GM12878 (cell line): ENCODE data around the gene DNMT3L. TPM values are rescaled to one million over a fixed set of nuclear protein-coding genes. Genes with fewer than 3 reads are reported as not detected.

Experiments used
- ATAC-seq: fragments of 200-7000 bp; cut with Tn5 transposase; 3 replicates; pipeline ENCODE4 v1.9.1; 2020; ENCODE audit warnings: mild to moderate bottlenecking, moderate library complexity
- BruUV-seq: library from RNA; stranded (reverse); fragments of 400-500 nt; replicated peaks from 2 replicates; lab custom pipeline; 2021; lab: Mats Ljungman, UMichigan
- CTCF ChIA-PET: fragments of 300-600 bp; sonication (Branson Sonifier 250); formaldehyde crosslinking; extraction: SDS; loops from one replicate; lab custom pipeline; 2021; ENCODE audit warnings: inconsistent platforms; lab: Yijun Ruan, JAX
- POLR2A ChIA-PET: fragments of 350-600 bp; formaldehyde crosslinking; extraction: SDS; loops from one replicate; lab custom pipeline; 2021; ENCODE audit warnings: inconsistent platforms; lab: Charles Lee
- RAD21 ChIA-PET: fragments of 300-600 bp; sonication (Branson Sonifier 250); formaldehyde crosslinking; loops from one replicate; lab custom pipeline; 2023; ENCODE audit warnings: antibody characterized with exemption; ENCODE audit not compliant: unreplicated experiment; lab: Charles Lee
- SMC1A ChIA-PET: fragments of 300-600 bp; sonication (Branson Sonifier 250); formaldehyde crosslinking; loops from one replicate; lab custom pipeline; 2023; ENCODE audit not compliant: unreplicated experiment, uncharacterized antibody; lab: Charles Lee
- DNase-seq: peaks from one replicate; pipeline ENCODE4 v3.0.0-alpha.2; 2011; ENCODE audit warnings: low read depth, low spot score
- FAIRE-seq: peaks from 3 replicates; lab custom pipeline; 2011; peaks lifted over from hg19 to GRCh38; lab: Jason Lieb, UNC
- H2AFZ ChIP-seq: 2 replicates; pipeline ENCODE4 v1.6.0; 2011; ENCODE audit warnings: low read depth, low read length, control low read depth; ENCODE audit not compliant: control insufficient read depth
- H3K27ac ChIP-seq: 2 replicates; pipeline ENCODE4 v1.5.1; 2011; ENCODE audit warnings: control low read depth; ENCODE audit not compliant: control insufficient read depth, insufficient read depth
- H3K27me3 ChIP-seq, 2 experiments: replicated peaks in 1 of 2; 2 replicates each; pipeline versions ENCODE4 v1.6.0 to v1.6.1; 2011; ENCODE audit warnings: low read length in 1 of 2; ENCODE audit not compliant: control insufficient read depth in 2 of 2, insufficient read depth in 2 of 2
- H3K36me3 ChIP-seq, 2 experiments: 2 replicates each; pipeline ENCODE4 v1.5.1; 2011; ENCODE audit warnings: low read length in 1 of 2; ENCODE audit not compliant: control insufficient read depth in 2 of 2, insufficient read depth in 2 of 2
- H3K4me1 ChIP-seq: 2 replicates; pipeline ENCODE4 v1.6.1; 2011; ENCODE audit warnings: mild to moderate bottlenecking, low read length, moderate library complexity, mixed read lengths; ENCODE audit not compliant: control insufficient read depth, insufficient read depth
- H3K4me2 ChIP-seq: 2 replicates; pipeline ENCODE4 v1.6.0; 2011; ENCODE audit warnings: control low read depth; ENCODE audit not compliant: control insufficient read depth, insufficient read depth
- H3K4me3 ChIP-seq: fragments of 200-600 bp; sonication (generic); 2 replicates; pipeline ENCODE4 v1.5.1; 2016
- H3K79me2 ChIP-seq: 2 replicates; pipeline ENCODE4 v1.6.0; 2011; ENCODE audit warnings: low read length; ENCODE audit not compliant: control insufficient read depth, insufficient read depth
- H3K9ac ChIP-seq: 2 replicates; pipeline ENCODE4 v1.8.0; 2011; ENCODE audit warnings: low read length, control low read depth, mixed read lengths; ENCODE audit not compliant: control insufficient read depth, insufficient read depth
- H3K9me3 ChIP-seq: replicated peaks from 3 replicates; pipeline ENCODE4 v1.5.1; 2011; ENCODE audit warnings: mild to moderate bottlenecking, low read length; ENCODE audit not compliant: control insufficient read depth, insufficient read depth
- H4K20me1 ChIP-seq: 2 replicates; pipeline ENCODE4 v1.6.0; 2011; ENCODE audit not compliant: control insufficient read depth, insufficient read depth
- CHD2 ChIP-seq: IDR thresholded peaks from 2 replicates; pipeline ENCODE4 v1.6.1; 2011; ENCODE audit warnings: low read depth, low read length, improper control_type of control experiment, borderline replicate concordance
- ESRRA ChIP-seq: IDR thresholded peaks from 2 replicates; pipeline ENCODE4 v1.6.1; 2012; ENCODE audit warnings: mild to moderate bottlenecking, low read length, improper control_type of control experiment
- HDAC6 ChIP-seq: fragments of 200-600 bp; sonication (generic); IDR thresholded peaks from one replicate; pipeline ENCODE4 v1.8.0; 2017; ENCODE audit warnings: antibody characterized with exemption; ENCODE audit not compliant: unreplicated experiment
- KLF5 ChIP-seq: fragments of 450-650 bp; IDR thresholded peaks from 2 replicates; pipeline ENCODE4 v1.6.1; 2014; ENCODE audit warnings: mild to moderate bottlenecking; ENCODE audit not compliant: partially characterized antibody
- TARDBP ChIP-seq: IDR thresholded peaks from 2 replicates; pipeline ENCODE4 v1.6.1; 2016; ENCODE audit warnings: borderline replicate concordance
- TBL1XR1 ChIP-seq: IDR thresholded peaks from 2 replicates; pipeline ENCODE4 v1.6.1; 2012; ENCODE audit warnings: low read depth, low read length, improper control_type of control experiment
- WRNIP1 ChIP-seq: IDR thresholded peaks from 2 replicates; pipeline ENCODE4 v1.6.1; 2011; ENCODE audit warnings: low read depth, low read length, improper control_type of control experiment, borderline replicate concordance
- WGBS: methylation state at CpG from one replicate; pipeline ENCODE4 v1.1.6; 2016; ENCODE audit warnings: low lambda C conversion rate; ENCODE audit not compliant: insufficient replicate concordance, insufficient coverage; ENCODE audit errors: missing lambda C conversion rate; 5-methylcytosine and 5-hydroxymethylcytosine counted together
- in situ Hi-C: fragments of 300-500 bp; cut with MboI; formaldehyde crosslinking; loops from 9 replicates; pipeline ENCODE4 v1.14.3; 2018; ENCODE audit warnings: mixed read lengths
- intact Hi-C: fragments of 100-400 bp; cut with micrococcal nuclease; formaldehyde crosslinking; loops from one replicate; pipeline ENCODE4 v1.14.2; 2022; ENCODE audit not compliant: unreplicated experiment
- polyA plus RNA-seq, 11 experiments: library from polyadenylated mRNA; depleted of rRNA in 4 of 11; unstranded in 6 of 11; stranded (reverse) in 5 of 11; fragments of >200 nt; fragmentation: Nextera tagmentation in 4 of 11; fragmentation: Illumina TruSeq in 1 of 11; extraction: Ambion mirVana in 4 of 11; extraction: Trizol in 1 of 11; gene quantifications; 1 replicate in 1 of 11; 2 replicates in 10 of 11; pipeline versions ENCODE4 v1.2.1 to v1.2.3, GENCODE V29; 2011 to 2016; ENCODE audit warnings: inconsistent platforms in 2 of 11, missing spikeins in 2 of 11, low read depth in 1 of 11
- total RNA-seq, 4 experiments: library from RNA; depleted of rRNA in 3 of 4; stranded (reverse); fragments of >200 nt in 3 of 4; fragmentation: Illumina TruSeq in 1 of 4; extraction: Trizol in 1 of 4; gene quantifications; 2 replicates each; pipeline versions ENCODE4 v1.2.1 to v1.2.3, GENCODE V29; 2013 to 2021
- TF ChIP-seq, protein P1 (sequence below): IDR thresholded peaks from 2 replicates; pipeline ENCODE4 v1.6.1; 2011; ENCODE audit warnings: borderline replicate concordance, low read depth, mild to moderate bottlenecking, moderate library complexity, low read length; ENCODE audit not compliant: insufficient read depth, poor library complexity, severe bottlenecking
- TF ChIP-seq, protein P2 (sequence below): IDR thresholded peaks from 2 replicates; pipeline ENCODE4 v1.6.1; 2012; ENCODE audit warnings: low read depth, low read length, improper control_type of control experiment
- TF ChIP-seq, protein P3 (sequence below): IDR thresholded peaks from 2 replicates; pipeline ENCODE4 v1.6.1; 2012; ENCODE audit warnings: mild to moderate bottlenecking, low read depth, low read length
- TF ChIP-seq, protein P4 (sequence below): IDR thresholded peaks from 2 replicates; pipeline ENCODE4 v1.6.1; 2012; ENCODE audit warnings: improper control_type of control experiment, low read depth, low read length; ENCODE audit not compliant: insufficient replicate concordance

Gene DNMT3L
- total and polyA plus RNA-seq, 10 of the 15 experiments (the other 5 are each of a cell fraction or from before 2014, with no cell fraction given): not detected

DNA sequence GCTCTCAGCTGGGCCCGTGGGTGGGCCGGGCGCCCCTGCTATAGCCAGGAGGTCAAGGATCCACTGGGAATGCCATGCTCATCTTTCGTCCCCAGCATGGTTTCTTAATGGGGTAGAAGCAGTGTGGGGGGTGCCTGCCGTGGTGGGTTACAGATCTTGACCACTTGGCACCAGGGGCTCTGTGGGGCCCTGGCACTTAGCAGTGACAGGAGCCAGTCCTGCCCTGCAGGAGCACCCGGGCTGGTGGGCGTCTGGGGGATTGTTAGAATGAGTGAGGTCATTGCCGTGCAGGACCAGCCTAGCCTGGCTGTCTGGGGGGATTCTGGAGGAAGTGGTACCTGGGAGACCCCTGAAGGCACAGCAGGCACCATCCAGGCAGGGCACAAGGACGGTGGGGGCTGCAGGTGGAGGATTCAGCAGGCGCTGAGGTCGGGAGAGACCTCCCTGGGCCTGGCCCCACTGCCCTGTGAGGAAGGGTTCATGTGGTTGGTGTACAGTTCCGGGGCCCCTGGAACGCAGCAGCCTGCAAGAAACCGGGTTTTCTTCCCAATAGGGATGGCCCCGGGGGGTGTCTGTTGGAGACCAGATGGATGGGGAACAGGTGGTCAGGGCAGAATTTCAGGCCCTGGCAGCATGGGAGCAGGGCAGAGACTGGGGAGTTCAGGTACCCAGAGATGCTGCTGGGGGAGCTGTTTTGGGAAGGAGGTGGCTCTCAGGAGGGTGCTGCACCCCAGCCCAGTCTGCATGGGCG lies 28.8 kb upstream of the DNMT3L start:
- Histone ChIP-seq H3K79me2 (no peaks in the 10 kb centered on the region), H3K4me1 (peaks cover 10% of the 10 kb centered on the region), H3K9ac (no peak overlapping the region), H3K27me3 (no peaks in the 10 kb centered on the region), H3K4me2 (no peak overlapping the region), H2AFZ (no peak overlapping the region), H3K36me3 (no peaks in the 10 kb centered on the region), H3K4me3 (no peak overlapping the region), H3K9me3 (no peaks in the 10 kb centered on the region), H4K20me1 (no peaks in the 10 kb centered on the region; the same call in 1 of the 2 replicates), H3K27ac (no peak overlapping the region)
- no peak for ATAC-seq
- intact Hi-C loops: no loop called here
- no TSS peak for BruUV-seq
- RAD21 ChIA-PET: no interaction called here
- POLR2A ChIA-PET: no interaction called here
- SMC1A ChIA-PET: no interaction called here
- in situ Hi-C loops: no loop called here
- no peak for FAIRE-seq
- 32% methylated on average over 16 of the region's 16 CpGs for WGBS
- no peak for DNase-seq
- CTCF ChIA-PET: no interaction called here
- TF ChIP-seq WRNIP1: no peak
- TF ChIP-seq, protein P1, sequence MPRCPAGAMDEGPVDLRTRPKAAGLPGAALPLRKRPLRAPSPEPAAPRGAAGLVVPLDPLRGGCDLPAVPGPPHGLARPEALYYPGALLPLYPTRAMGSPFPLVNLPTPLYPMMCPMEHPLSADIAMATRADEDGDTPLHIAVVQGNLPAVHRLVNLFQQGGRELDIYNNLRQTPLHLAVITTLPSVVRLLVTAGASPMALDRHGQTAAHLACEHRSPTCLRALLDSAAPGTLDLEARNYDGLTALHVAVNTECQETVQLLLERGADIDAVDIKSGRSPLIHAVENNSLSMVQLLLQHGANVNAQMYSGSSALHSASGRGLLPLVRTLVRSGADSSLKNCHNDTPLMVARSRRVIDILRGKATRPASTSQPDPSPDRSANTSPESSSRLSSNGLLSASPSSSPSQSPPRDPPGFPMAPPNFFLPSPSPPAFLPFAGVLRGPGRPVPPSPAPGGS: no peak
- no peak for TF ChIP-seq TARDBP
- TF ChIP-seq HDAC6: no peak
- TF ChIP-seq, protein P2, sequence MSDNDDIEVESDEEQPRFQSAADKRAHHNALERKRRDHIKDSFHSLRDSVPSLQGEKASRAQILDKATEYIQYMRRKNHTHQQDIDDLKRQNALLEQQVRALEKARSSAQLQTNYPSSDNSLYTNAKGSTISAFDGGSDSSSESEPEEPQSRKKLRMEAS: no peak
- TF ChIP-seq, protein P3, sequence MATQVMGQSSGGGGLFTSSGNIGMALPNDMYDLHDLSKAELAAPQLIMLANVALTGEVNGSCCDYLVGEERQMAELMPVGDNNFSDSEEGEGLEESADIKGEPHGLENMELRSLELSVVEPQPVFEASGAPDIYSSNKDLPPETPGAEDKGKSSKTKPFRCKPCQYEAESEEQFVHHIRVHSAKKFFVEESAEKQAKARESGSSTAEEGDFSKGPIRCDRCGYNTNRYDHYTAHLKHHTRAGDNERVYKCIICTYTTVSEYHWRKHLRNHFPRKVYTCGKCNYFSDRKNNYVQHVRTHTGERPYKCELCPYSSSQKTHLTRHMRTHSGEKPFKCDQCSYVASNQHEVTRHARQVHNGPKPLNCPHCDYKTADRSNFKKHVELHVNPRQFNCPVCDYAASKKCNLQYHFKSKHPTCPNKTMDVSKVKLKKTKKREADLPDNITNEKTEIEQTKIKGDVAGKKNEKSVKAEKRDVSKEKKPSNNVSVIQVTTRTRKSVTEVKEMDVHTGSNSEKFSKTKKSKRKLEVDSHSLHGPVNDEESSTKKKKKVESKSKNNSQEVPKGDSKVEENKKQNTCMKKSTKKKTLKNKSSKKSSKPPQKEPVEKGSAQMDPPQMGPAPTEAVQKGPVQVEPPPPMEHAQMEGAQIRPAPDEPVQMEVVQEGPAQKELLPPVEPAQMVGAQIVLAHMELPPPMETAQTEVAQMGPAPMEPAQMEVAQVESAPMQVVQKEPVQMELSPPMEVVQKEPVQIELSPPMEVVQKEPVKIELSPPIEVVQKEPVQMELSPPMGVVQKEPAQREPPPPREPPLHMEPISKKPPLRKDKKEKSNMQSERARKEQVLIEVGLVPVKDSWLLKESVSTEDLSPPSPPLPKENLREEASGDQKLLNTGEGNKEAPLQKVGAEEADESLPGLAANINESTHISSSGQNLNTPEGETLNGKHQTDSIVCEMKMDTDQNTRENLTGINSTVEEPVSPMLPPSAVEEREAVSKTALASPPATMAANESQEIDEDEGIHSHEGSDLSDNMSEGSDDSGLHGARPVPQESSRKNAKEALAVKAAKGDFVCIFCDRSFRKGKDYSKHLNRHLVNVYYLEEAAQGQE: no peak
- TF ChIP-seq, protein P4, sequence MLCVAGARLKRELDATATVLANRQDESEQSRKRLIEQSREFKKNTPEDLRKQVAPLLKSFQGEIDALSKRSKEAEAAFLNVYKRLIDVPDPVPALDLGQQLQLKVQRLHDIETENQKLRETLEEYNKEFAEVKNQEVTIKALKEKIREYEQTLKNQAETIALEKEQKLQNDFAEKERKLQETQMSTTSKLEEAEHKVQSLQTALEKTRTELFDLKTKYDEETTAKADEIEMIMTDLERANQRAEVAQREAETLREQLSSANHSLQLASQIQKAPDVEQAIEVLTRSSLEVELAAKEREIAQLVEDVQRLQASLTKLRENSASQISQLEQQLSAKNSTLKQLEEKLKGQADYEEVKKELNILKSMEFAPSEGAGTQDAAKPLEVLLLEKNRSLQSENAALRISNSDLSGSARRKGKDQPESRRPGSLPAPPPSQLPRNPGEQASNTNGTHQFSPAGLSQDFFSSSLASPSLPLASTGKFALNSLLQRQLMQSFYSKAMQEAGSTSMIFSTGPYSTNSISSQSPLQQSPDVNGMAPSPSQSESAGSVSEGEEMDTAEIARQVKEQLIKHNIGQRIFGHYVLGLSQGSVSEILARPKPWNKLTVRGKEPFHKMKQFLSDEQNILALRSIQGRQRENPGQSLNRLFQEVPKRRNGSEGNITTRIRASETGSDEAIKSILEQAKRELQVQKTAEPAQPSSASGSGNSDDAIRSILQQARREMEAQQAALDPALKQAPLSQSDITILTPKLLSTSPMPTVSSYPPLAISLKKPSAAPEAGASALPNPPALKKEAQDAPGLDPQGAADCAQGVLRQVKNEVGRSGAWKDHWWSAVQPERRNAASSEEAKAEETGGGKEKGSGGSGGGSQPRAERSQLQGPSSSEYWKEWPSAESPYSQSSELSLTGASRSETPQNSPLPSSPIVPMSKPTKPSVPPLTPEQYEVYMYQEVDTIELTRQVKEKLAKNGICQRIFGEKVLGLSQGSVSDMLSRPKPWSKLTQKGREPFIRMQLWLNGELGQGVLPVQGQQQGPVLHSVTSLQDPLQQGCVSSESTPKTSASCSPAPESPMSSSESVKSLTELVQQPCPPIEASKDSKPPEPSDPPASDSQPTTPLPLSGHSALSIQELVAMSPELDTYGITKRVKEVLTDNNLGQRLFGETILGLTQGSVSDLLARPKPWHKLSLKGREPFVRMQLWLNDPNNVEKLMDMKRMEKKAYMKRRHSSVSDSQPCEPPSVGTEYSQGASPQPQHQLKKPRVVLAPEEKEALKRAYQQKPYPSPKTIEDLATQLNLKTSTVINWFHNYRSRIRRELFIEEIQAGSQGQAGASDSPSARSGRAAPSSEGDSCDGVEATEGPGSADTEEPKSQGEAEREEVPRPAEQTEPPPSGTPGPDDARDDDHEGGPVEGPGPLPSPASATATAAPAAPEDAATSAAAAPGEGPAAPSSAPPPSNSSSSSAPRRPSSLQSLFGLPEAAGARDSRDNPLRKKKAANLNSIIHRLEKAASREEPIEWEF: no peak
- TF ChIP-seq CHD2: no peak
- TF ChIP-seq ESRRA: no peak
- TF ChIP-seq TBL1XR1: no peak
- no peak for TF ChIP-seq KLF5
